ENCODE data around the gene DUS1L.
A peak's percentile ranks its signal among the peaks of the same experiment; 100 is the strongest.

DUS1L gene

DNA sequence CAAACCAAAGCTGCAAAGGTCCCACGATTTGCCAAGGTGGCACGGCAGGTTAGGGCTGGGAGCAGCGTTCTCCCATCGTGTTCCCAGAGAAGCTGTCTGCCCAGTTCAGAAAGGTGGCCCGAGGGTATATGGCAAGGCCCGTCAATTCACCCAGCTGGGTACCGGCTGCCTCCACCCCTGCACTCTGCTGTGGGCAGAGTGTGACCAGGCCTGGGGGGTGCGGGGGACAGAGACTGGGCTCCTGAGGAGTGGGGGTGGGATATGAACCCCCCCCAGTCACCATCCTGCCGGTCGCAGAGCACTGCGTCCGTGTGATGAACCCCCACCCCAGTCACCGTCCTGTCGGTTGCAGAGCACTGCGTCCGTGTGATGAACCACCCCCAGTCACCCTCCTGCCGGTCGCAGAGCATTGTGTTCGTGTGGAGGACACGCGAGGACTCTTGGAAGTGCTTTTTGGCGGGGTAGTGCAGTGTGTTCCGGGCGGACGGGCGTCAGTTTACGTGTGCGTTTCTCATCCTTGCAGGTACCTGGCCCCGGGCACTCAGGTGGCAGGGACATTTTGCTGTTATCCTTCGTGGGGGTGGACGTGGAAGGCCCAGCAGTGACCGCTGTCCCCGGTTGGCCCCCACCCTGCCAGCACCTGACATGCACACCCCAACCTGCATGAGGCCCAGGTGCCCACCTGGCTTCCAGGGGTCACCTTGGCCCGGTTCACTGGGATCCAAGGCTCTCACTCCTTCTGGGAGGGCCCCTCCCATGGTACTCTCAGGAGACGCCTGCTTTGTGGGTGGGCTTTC, 35.1 kb upstream of the DUS1L start:
- DNase-seq = no peak

DNA sequence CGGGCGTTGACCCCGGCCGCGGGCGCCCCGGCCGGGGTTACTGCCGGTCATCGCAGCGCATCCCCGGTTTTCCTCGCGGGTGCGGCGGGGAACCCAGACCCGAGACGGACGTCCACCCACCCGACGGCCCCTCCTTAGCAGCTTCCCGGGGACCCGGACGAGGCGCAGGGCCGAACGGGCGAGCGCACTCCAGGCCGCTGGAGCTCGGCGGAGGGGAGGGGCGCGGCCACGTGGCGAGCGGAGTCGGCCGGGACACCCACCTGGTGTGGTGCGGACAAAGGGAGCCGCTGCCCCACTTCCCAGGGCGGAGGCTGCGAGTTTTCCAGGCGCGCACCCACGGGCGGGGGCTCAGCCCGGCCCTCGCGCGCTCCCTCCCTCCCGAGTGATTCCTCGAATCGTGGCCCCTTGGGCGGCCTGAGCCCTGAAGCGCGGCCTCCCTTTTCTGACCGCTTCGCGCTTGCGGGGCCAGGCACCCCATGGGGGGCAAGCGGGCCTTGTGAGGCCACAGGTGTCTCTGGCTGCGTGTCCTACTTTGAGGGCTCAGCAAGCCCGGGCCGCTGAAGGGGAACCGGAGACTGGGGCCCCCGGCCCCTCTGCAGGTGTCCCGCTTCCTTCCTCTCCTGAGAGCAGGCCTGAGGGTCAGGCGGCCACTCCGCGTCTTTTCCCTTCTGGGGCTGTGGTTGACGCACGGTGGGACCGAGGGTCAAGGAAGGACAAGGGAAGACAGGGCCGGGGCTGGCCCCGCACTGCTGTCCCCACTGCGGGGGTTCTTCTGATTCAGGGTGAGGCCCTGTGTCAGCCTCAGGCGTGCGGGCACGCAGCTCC, 33.5 kb upstream of the DUS1L start:
- peak in 5 of 14 donors; percentile 52 to 82 (median 62) for DNase-seq

DNA sequence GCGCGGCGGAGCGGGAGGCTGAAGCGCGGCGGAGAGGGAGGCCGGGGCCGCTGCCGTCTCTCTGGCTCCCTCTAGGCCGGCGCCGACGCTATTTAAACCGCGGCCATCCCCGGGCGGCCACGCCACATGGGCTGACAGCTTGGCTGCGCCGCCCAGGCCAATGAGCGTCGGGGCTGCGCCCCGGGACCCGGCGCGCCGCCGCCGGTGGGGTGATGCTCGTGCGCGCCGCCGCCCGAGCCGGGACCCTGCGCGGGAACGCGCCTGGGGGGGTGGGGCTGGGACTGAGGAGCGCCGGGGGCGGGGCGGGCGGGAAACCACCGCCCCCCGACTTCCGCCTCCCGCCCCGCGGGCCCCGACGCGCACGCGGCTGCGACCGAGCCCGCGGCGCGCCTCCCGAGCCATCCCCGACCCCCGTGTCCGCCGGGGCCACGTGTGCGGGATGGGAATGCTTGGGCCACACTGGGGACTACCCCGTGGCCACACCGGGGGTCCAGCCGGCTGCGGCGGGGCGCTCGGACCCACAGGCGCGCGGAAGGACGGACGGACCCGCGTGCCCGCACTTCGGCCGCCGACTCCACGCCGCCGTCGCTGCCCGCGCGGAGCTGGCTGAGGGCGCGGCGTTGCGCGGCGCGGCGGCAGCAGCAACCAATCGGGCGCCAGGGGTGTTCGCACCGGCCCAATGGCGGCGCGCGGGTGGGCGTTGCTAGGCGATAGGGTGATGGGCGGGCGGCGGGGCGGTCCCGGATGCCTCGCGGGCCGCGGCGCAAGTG, 32.8 kb upstream of the DUS1L start, which contains the start of gene FASN:
Gene FASN (minus strand): TSS at position 68 of the 770 bp plus-strand sequence. CDS start 1,791 bp downstream, outside the sequence.
- DNase-seq = peak; percentile 78 to 97 (median 89)

DNA sequence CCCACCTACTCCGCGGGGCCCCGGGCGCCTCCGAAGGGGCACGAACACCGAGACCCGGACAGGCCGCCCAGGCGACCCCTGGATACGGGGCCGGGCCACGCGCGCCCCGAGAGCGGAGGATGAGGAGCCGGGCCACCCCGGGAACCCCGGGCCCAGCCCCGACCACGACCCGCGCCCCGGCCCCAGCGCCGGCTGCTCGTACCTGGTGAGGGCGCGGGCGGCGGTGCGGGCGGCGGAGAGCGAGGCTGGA, 32.2 kb upstream of the DUS1L start:
- peak in 1 of 14 donors; percentile 65 for DNase-seq

- DNase-seq = peak in 3 of 14 donors; percentile 37 to 56 (median 41)
Observed at GRCh38 chr17:82097184-82097918, 31.7 kb upstream of the DUS1L start.

- DNase-seq = no peak
Observed at GRCh38 chr17:82096709-82097183, 31.1 kb upstream of the DUS1L start.

- DNase-seq = peak in 1 of 14 donors; percentile 24
Observed at GRCh38 chr17:82095777-82096708, 30.4 kb upstream of the DUS1L start.

DNA sequence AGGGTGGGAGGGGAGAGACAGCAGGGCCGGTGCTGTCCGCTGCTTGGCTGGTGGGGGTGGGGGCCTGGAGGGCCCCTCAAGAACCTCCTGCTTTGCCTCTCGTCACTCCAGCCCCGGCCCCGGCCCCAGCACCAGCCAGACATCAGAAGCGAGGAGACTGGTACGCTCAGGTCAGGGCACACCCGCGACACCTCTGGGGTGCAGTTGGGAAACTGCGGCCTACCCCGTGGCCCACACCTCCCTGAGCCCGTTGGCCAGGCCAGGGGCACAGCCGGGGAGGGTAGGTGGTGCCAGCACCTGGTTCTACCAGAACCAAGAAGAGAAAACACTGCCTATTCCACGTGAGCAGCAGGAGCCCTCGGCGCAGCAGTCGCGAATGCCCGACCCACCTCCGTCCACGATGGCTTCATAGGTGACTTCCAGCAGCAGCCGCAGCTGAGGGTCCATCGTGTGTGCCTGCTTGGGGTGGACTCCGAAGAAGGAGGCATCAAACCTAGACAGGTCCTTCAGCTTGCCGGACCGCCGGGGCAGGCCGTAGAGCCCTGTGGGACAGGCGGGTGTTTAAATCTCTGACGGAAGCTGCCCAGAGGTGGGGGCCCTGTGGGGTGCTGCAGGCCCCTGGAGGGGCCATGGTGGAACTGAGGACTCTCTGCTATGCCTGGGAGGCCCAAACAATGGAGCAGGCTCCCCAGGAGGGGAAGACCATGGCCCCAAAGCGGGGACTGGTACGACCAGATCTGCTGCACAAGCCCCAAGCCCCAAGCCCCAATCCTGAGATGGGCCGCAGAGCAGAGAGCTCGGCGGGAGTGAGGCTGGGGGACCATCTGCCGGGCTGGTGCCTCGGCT, 29.6 kb upstream of the DUS1L start:
- DNase-seq = no peak

GRCh38 chr17:82092995-82093751, 27.6 kb upstream of the DUS1L start:
- no peak for DNase-seq

DNA sequence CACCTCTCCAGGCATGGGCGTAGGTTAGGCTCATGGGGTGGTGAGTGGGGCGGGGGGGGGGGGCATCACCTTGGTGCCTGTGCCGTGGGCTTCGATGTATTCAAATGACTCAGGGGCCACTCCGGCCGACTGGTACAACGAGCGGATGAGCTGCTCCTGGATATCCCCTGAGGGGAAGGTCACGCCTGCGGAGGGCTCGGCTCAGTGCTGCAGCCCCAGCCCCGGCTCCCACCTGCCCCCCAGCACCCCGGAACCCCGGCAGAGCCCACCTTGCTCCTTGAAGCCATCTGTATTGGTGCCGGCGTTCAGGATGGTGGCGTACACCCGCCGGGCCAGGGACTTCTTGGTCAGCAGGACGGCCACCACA, 27.0 kb upstream of the DUS1L start:
- no peak for DNase-seq

DNA sequence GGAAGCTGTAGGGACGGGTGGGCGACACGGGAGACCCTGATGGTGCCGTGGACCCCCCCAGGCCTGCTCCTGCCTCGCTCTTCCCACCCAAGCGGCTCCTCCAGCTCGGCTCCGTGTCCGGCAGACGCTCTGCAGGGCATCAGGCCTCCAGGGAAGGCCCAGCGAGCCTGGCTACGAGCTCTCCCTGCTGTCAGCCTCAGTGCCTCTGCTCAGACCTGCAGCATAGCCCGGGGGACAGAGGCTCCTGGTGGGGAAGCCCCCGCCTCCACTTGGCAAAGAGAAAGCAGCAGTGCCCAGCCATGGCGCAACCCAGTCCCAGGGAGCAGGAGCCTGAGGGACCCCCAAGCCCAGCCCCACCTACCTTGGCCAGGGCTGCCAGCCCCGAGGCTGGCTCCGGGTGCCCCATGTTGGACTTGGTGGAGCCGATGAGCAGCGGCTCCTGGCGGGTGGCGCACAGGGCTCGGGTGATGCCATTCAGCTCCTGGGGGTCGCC, 26.5 kb upstream of the DUS1L start:
- no peak for DNase-seq

DNA sequence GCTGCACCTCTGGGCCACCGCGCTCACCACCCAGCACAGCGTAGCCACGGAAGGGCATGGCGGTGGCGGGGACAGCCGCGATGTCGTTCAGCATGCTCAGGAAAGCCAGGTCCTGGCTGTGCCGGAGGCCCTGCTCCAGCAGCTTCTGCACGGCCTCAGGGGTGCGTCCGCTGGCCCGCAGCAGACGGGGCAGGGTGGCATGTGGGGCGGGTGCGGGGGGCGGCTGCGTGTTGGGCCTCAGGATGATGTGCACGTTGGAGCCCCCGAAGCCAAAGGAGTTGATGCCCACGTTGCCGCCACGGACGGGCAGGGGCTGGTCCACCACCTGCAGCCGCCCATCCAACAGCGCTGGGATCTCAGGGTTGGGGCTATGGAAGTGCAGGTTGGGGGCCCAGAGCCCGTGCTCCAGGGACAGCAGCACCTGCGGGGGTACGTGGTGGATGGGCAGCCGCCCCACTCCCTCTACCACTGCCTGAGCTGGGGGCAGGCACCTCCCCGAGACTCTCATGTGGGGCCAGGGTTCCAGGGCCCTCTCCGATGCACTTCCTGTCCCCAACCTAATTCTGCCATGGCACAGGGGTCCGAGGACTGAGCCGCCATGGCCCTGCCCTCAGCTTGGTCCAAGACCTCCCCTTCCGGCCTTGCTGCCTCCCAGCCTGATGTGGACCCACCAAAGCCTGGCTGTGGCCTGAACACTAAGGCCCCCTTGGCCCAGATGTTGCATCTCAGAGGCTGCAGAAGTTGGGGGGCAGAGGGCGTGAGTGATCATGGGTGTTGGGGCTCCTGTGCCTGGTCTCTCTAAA, 25.9 kb upstream of the DUS1L start:
- DNase-seq = no peak

- no peak for DNase-seq
Observed at GRCh38 chr17:82090549-82091263, 25.1 kb upstream of the DUS1L start.

DNA sequence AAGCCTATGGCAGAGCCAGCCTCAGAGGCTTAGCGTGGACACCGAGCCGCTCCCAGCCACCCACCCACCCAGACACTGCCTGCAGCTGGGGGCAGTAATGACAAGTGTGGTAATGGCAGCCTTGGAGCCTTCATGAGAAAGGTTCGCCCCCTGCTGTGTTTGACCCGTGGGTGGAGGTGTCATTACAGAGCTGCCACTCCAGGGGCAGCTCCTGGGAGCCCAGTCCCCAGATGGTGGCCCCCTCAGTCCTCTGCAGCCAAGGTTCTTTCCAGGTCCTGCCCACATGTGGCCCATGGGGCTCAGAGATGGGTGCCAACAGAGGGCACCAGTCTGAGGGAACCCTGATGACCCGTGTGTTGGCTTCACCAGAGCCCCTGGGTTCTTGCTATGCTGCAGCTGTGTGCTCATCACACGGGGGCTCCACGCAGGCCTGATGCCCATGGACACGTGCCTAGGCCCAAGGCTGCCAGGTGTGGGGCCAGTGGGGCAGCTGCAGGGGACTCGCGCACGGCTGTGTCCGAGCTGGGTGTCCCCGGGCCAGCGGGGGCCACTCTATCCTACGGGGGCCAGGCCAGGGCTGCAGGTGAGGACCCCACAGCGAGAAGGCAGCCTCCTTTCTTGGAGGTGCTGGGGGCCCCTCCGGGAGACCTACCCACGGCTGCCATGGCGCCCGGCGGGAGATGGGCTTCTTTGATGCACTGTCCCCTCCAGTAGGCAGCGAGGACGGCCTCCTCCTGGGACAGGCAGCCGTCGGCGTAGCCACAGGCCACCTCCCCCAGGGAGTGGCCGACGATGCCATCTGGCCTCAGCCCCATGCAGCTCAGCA, 24.3 kb upstream of the DUS1L start:
- no peak for DNase-seq

DNA sequence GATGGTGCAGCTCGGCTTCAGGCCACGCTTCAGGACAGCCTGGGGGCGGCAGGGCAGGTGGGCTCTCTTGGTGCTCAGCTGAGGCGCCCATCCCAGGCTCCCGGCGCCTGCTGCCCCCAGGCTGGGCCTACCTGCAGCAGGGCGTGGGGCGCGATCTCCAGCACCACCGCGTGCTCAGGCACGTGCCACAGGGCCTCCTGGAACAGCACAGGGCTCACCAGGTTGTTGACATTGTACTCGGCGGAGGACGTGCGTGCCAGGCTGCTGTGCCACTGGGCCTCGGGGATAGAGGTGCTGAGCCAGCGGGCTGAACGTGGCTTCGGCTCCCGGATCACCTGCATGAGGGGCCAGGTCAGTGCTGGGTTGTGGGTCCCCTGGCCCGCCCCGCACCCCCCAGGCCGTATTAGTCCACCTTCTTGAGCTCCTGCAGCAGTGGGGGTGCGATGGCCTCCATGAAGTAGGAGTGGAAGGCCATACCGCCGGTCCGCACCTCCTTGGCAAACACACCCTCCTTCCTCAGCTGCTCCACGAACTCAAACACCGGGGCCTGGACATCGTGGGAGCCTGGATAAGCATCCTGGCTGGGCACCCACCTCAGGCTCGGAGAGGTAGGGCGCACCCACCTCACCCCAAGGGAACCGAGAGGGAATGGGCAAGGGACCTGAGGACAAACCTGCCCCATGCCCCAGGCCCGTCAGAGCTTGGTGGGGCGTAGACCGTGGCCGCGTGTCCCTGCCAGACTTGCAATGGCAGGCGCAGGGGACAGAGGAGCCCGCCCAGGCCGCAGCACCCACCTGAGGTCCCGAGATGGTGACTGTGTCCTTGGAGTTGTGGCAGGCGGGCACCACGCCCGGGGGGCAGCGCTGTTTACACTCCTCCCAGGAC, 23.5 kb upstream of the DUS1L start:
- no peak for DNase-seq
